ENCODE results near the gene BEGAIN. TPM values are rescaled to one million over a fixed set of nuclear protein-coding genes. Genes with fewer than 3 reads are reported as not detected.

Gene BEGAIN
- polyA plus RNA-seq, 3 donors, result 2.3 to 3.0 (median 2.6) TPM

DNA sequence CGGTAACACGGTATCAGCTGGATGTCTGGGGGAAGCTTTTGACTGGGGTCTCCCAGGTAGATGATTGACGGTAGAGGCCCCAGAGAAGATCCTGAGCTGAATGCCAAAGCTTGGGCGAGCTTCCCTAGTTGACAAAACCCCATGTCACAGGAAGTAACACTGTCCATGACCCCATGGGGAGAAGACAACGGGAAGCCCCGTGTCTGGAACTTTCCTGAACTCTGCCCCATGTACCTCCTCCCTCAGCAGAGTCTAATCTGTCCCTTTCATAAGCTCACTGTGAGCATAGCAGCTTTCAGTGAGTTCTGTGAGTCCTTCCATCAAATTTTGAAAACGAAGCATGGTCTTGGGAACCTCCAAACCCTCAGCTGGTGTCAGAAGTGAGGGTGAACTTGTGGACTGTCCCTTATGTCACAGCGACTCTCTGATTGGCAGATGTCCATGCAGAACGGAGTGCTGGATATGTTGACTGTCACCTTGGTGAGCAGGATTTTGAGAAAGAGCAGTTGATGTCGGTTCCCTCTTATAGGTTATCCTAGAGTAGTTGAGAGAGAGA, 29.7 kb upstream of the BEGAIN start:
- DNase-seq, result no peak

DNA sequence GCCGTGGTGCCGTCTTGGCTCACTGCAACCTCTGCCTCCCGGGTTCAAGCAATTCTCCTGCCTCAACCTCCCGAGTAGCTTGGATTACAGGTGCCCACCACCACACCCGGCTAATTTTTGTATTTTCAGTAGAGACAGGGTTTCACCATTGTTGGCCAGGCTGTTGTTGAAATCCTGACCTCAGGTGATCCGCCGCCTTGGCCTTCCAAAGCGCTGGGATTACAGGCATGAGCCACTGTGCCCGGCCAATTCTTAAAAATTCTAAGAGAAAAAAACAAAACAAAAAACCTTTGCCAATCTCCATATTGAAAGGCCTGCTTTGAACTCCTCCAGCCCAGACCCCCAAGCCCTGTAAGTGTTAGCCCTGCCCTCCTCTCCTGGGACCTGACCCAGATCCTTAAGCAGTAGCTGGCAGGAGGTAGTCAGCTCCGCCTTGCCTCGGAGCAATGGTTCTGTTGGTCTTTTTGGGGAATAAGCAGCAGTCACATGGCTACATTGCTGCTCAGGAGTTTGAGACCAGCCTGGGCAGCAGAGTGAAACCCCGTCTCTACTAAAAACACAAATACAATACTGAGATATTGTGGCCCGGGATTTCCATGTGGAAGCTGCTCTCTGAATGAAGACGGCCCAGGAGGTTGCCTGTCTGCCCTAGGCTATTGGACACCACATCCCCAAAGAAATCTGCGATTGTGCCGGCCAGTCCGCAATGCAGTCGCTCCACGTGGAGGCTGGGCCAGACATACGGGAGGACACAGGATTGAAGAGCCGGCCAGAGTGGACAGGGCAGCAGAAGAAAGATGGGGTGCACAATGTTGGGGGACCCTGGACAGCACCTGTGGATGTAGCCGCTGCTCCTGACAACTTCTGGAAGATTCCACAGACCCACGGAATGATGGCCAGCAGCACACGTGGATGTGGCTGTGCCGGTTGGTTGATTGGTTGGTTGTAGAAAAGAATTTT, 28.8 kb upstream of the BEGAIN start:
- DNase-seq, result no peak

DNA sequence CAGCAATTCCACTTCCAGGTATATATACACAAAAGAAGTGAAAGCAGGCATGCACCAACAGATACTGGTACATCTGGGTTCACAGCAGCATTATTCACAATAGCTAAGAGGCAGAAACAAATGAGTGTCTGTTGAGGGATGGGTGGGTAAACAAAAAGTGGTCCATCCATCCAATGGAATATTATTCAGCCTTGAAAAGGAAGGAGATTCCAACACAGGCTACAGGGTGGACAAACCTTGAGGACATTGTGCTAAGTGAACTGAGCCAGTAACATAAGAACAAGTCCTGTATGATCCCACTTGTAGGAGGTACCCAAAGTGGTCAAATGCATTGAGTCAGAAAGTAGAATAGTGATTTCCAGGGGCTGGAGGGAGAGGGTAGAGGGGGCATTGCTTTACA, 27.6 kb upstream of the BEGAIN start:
- no peak for DNase-seq

DNA sequence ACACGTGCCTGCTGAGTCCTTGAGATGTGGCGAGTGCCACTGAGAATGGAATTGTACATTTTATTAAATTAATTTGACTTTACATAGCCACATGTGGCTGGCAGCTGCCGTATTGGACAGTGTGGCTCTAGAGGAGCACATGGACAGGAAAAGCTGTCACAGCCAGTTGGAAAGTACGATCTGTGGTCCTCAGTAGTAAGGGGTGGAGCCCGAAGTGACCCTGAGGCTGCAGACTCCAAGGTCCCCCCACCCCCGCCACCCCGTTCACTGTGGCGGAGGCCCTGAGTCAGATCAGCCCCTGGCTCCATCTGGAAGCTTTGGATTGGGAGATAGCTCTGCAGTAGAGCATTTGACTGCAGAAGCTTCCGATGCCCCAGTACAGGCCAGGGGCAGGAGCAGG, 25.8 kb upstream of the BEGAIN start:
- no peak for DNase-seq

DNA sequence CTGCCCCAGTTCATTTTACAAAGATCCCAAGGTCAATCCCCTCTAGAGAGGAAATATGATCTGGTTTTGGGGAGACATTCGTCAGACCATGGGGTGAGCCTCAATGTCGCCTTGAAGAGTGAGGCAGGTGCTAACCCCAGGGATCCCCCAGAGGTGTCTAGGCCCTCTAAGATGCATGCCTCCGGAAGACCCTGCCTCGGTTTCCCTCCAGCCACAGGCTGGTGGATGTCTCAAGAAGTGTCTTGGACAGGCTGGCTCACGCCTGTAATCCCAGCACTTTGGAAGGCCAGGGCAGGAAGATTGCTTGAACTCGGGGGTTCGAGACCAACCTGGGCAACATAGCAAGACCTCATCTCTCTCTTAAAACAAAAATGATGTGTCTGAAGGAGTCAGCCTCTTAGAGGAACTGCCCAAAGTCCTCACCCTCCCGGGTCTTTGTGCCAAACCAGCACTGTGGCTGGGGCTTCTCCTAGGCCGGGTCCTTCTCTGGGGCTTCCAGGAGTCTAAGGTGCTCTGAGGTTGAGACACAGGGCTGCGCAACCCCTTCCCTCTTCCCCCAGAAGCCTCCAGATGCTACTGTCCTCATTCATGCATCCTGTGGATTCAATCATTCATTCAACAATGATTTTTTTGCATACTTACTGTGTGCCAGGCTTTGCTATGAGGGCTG, 24.7 kb upstream of the BEGAIN start:
- DNase-seq, result no peak

DNA sequence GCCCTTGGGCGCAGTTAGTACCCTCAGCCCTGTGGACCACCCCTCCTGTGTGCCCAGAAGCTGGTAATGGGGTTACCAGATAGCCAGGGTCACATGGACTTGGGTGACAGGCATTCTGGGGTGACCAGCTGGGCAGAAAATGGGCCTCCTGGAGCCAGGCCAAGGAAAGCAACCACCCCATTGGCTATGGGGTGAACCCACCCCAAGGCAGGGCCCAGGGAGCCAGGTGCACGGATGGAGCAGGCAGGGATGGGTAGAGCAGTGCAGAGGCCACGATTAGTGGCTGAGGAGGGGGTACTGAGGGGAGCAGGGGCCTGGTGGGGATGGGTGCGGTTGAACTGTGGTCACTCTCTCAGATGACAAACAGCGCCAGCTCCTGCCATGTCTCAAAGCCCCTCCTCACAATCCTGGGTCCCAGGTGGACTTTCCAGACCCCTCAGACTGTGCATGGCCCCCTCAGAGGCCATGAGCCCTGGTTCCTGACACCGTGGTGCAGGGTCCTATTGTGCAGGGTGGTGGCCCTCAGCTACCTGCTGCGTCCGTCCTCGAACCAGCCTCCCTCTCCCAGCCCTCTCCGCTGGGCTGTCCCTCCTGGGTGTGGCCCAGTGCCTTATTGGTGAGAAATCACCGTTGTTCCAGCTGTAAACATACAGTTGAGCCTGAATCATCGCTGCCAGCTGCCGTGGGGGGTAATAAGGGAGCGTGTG, 23.4 kb upstream of the BEGAIN start:
- no peak for DNase-seq

DNA sequence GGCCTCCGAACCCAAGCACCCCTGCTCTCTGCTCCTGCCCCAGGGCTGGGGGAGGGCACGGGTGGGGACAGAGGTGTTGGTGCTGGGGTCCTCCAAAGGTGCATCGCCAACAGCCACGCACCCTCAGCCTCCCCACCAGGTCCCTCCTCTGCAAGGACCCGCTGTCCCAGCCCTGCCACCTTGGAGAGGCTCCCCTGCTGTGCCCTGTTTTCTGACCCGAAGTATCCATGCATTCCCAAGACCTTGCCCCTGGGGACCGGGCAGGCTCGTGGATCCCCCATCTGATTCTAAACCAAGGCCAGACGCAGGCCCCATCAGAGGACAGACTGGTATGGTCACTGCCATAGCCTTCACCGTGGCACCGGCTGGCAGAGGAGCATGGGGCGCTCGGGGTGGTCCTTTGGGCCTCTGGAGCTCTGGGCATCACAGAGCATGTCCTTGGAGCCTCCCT, 22.7 kb upstream of the BEGAIN start:
- DNase-seq, result no peak

DNA sequence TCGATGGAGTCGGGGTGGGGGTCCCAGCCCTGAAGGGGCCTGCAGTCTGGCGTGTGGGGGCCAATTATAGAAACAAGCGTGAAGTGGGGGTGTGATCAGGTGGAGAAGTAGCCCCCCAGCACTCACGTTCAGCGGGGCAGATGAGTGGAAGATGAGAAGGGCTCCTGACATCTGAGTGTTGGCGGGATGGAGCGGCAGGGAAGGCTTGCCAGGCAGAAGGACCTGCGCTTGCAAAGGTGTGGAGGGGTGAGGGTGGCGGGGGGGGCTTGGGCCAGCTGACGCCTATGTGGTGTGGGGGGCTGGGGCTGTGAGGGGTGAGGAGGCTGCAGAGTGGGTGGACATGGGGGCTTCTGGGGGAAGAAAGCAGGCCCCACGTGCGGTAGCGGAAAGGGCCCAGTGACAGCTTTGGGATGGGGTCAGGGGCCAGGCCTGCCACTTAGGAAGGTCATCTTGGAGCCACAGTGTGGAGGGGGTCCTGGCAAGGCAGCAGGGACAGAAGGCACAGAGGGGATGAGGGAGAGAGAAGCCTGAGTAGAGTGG, 22.2 kb upstream of the BEGAIN start:
- no peak for DNase-seq

DNA sequence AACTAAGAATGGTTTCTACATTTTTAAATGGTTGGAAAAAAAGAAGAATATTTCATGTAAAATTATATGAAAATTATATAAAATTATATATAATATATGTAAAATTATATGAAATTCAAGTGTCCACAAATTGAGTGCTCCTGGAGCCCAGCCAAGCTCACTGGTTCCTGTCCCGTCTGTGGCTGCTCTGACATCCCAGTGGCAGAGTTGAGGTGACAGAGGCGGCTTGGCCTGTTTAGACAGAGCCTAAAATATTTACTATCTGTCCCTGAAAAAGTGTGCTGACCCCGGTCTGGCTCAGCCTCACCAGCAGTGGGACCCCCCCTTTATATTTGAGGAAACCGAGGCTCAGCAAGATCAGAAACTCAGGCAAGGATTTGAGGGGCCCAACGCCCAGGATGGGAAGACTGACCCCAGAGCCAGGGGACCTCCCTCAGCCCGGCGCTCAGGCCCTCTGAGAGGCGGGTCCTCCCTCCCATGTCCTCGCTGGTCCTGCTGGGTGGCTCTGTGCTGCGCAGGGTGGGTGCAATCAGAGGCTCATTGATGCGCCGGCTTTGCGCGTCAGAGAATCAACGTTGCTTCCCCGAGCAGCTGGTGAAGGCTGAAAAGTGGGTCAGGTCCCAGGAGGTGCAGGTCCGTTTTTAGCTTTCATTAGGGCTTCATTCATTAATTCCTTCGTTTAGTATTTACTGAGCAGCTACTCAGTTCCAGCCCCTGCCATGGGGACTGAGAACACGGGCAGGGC, 21.5 kb upstream of the BEGAIN start:
- DNase-seq, result no peak

DNA sequence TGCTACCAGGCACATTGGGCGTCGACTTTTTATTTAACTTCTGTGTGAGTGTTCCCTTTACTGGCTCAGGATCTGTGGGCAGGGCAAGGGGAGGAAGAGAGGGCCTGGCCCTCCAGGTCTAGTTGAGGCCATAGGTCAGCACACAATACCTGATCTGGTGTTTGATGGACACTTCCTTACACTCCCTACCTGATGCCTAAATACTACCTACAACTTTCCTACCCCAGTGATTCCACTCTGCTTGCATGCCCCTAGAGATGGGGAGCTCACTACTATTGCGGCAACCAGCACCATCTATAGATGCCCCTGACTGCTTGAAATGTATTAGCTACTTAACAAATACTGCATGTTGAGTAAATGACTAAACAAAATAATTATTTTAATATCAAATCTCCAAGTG, 20.8 kb upstream of the BEGAIN start:
- DNase-seq, result no peak

DNA sequence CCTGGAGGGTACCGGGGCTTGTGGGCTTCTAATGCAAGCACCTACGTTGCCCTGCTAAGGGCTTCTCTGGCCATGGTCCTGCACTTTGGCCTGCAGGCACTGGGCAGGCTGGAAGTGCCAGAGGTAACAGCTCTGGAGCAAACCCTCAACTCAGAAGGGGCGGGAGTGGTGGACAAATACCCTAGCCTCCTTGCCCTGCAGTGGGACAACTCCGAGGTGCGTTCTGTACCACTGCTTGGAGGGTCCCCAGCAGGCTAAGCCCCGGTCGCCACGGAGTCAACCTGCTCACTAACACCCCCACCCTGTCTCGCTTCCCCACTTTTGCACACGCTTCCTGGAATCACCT, 20.4 kb upstream of the BEGAIN start:
- DNase-seq, result no peak

DNA sequence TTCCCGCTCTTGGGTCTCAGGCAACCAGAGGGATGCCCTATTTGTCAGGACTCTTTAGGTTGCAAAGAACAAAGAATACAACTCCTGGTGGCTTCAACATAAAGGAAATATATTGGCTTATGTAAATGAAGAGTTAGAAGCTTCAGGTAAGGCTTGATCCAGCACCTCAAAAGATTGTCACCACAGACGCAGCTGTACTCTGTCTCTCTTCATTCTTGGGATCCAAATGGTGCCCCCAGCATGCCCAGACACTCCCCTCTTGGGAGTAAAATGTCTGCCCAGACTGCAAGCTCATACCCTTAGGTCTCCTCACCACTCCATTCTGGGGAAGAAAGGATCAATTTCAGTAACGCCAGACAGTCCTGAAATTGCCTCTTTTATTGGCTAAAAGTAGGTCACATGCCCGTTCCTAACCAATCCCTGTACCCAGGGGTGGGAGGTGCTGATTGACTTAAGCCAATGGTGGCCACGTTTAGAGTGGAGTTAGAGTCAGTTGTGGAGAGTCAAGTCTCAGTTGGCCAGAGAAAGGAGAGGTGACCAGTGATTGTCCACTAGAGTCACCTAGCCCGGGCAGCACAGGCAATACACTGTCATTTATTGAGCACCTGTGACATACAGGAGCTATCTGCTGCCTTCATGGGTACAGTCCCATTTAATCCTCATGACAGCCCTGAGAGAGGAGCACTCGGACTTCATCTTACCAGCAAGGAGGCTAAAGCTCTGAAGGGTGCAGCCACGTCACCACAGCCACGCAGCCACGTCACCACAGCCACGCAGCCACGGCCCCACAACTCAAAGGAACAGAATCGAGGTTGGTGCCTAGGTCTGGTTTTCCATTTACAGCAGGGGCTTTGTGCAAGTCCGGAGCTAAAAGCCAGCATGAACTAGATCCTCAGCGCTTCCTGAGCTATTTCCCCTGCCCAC, 19.7 kb upstream of the BEGAIN start:
- no peak for DNase-seq

DNA sequence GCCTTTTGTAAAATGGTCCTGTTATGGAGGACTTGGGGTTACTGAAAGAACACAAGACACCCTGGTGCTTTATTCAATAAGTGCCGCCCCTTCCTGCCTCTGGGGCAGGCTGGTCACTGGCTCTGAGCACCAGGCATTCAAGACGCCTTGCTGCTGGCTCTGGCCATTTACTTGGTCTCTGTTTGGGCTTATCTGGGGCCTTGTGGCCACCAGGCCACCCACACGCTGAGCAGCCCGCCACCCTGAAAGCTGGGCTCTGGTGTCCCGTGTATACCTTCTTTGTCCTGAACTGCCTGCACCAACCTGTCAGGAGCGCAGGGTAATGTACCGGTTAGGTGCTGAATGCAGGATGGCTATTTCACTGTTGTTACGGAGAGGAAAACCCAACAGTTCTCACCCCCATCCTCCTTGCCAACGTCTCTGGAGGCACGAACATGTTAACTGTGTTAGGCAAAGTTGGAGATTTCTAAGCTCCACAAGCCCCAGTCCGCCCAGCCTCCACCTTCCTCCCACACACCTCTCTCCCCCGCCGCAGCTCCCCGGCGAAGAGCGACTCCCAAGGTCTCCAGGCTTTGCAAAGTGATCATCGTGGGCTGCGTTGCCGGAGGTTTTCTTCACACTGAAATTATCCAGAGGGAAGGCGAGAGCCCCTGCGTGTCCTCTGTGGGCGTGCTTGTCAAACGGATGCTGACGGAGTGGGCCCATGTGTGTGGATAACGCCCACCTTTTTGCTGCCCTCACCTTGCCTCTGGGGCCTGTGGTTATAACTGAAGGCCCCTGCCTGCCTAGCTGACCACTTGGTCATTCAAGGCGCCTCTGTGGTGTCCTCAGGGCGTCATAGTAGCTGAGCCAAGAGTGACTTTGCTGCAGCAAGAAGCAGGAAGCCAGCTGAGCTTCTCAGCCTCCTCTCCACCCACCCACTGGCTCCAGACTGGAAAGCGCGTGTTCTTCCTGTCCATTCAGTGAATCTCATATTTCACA, 18.8 kb upstream of the BEGAIN start:
- no peak for DNase-seq

DNA sequence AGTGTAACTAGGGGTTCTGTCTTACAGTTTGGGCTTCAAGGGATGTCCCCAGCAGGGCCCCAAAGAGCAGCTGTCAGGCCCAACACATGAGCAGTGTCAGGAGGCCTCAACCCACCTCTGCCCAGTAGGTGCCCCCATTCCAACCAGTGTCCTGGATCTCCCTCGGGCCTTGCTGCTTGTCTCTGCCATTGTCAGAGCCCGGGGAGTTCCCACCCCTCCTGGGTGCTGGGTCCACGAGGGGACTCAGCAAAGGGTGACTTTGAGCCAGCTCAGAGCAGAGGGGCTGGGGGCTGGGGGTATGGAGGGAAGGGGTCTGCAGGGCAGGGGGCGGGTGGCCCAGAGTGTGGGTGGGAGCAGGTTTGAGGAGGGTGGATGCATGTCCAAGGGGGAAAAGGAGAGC, 18.0 kb upstream of the BEGAIN start:
- DNase-seq, result no peak

DNA sequence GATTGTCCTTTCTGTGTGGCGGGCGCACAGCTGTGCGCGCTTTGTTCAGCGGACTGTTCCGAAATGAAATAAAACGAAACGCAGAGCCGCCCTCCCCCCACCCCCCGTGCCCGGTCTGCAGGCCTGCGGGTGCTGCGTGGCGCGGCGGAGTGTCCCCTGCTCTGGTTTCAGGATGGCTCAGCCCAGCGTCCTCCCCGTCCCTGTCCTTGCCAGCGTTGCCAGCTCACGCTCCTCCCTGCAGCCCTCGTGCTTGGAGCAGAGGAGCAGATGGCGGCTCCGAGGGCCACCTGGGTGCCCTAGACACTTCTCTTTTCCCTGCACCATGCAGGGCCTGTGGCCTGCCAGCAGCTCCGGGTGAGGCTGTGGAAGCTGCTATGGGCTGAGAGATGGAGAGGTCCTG, 17.5 kb upstream of the BEGAIN start:
- DNase-seq, result no peak

DNA sequence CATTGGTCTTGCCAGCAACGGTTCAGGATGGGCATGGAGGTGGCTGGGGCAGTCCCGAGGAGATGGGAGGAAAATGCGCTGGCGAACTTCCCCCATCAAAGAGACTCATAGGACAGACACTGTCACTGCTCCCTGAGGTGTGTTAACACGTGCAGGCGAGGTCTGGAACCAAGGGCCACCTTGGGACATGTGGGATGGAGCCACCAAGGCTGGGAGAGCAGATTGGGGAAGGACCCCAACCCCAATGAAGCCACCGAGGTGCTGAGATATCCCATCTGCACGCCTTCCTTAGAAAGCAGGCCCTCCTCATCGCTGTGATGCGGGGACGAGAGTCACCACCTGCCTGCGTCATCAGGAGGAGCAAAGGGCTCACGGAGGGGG, 16.9 kb upstream of the BEGAIN start:
- DNase-seq, result no peak

DNA sequence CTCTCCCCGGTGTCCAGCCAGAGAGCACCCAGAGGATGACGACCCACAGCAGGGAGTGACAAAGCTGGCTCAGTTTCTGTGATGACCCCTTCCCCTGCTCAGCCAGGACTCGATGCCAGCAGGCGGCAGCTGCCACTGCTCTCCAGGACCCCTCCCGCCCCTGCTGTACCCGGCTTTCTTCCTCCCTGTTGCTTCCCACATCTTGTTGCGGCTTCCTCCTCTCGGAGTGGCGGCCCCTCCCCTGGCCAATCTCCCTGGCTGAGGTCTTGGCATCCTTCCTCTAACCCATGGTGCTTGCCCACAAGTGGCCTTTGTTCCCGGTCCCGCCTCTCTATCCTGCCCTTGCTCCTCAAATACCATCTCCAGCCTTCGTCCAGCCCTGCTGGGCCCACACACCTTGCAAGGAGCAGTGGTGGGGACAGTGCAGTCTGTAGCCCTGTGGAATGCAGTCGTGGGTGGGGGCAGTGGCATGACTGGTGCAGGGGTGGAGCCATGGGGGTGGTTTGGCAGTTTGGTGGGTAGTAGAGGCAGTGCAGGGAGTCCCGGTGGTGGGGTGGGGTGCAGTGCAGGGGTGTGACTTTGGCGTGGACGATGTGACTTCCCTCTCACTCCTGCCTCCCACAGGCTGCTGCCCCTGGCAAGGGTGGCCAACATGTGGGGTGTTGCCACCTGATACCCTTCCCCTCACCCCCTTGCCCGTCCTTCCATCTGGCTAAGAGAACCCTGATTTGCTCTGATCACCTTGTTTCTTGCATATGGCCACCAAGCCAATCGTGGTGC, 16.3 kb upstream of the BEGAIN start:
- DNase-seq, result no peak

DNA sequence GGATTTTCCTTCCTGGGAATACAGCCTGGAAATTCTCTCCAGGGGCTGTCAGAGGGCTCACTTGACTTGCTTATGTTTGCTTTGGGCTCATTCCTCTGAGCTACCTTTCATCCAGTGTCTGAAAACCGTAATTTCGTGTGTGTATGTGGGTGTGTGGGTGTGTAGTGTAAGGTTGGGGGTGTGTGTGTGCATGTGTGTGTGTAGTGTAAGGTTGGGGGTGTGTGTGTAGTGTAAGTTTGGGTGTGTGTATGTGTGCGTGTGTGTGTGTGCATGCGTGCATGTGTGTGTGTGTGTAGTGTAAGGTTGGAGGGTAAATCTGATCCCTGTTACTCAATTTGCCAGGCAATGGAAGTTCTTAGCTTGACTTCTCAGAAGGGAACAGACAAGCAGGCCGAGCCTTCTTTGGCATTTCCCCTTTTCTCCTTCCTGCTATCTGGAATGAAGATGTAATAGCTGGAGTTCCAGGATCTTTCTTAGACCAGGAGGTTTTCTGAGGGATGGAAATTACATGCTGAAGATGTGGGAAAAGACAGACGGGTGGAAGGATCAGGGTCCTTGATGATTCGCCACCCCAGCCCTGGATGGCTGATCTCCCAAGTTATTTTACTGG, 15.5 kb upstream of the BEGAIN start:
- no peak for DNase-seq

Measured in renal pelvis (tissue), 4 donors.